Measurements from ENCODE around the gene WNT3A.
A peak's percentile ranks its signal among the peaks of the same experiment; 100 is the strongest.

Gene WNT3A

GRCh38 chr1:227998374-227999055, 8.3 kb upstream of the WNT3A start:
- no peak overlapping the region for H3K4me2 ChIP-seq (ENCODE audit: low read depth, low read length, poor library complexity, severe bottlenecking)

GRCh38 chr1:227999056-227999930, 7.5 kb upstream of the WNT3A start:
- Histone ChIP-seq H3K9me3 (ENCODE audit: insufficient read depth, low read depth, low read length) (peaks cover 11% of the 10 kb centered on the region; the same call in 1 of the 2 replicates), H3K27me3 (ENCODE audit: insufficient read depth, low read length, poor library complexity, severe bottlenecking) (no peaks in the 10 kb centered on the region), H3K9ac (ENCODE audit: low read depth, low read length, poor library complexity, severe bottlenecking) (no peak overlapping the region), H3F3A (ENCODE audit: low read depth) (no peaks in the 10 kb centered on the region), H3K4me2 (ENCODE audit: low read depth, low read length, poor library complexity, severe bottlenecking) (no peak overlapping the region), H3K36me3 (ENCODE audit: insufficient read depth, low read length) (no peaks in the 10 kb centered on the region), H2AFZ (ENCODE audit: low read length) (no peak overlapping the region), H3K4me1 (ENCODE audit: insufficient read depth, low read length, poor library complexity, severe bottlenecking) (no peaks in the 10 kb centered on the region), H3K9me2 (replicated peaks; ENCODE audit: low read depth, low read length) (no peaks in the 10 kb centered on the region), H3K79me2 (ENCODE audit: insufficient read depth, low read length) (no peaks in the 10 kb centered on the region), H3K4me3 (ENCODE audit: low read length, poor library complexity, severe bottlenecking) (no peak overlapping the region), H4K20me1 (ENCODE audit: insufficient read depth, low read length, poor library complexity, severe bottlenecking) (no peaks in the 10 kb centered on the region)
- TF ChIP-seq CTCF (conservative IDR thresholded peaks at IDR 0.05; ENCODE audit: low read length) (peak; percentile 91), EZH2phosphoT487 (IDR thresholded peaks at IDR 0.05; ENCODE audit: borderline replicate concordance) (no peak)

More at GRCh38 chr1:227998374-227999055, 8.3 kb upstream of the WNT3A start:
- no peak overlapping the region for H3K9ac ChIP-seq (ENCODE audit: low read depth, low read length, poor library complexity, severe bottlenecking)
- no peaks in the 10 kb centered on the region for H4K20me1 ChIP-seq (ENCODE audit: insufficient read depth, low read length, poor library complexity, severe bottlenecking)
- no peak overlapping the region for H3K4me3 ChIP-seq (ENCODE audit: low read length, poor library complexity, severe bottlenecking)
- no peaks in the 10 kb centered on the region for H3K9me2 ChIP-seq (replicated peaks; ENCODE audit: low read depth, low read length)
- H3K4me1 ChIP-seq (ENCODE audit: insufficient read depth, low read length, poor library complexity, severe bottlenecking): no peaks in the 10 kb centered on the region
- H3K9me3 ChIP-seq (ENCODE audit: insufficient read depth, low read depth, low read length): peaks cover 11% of the 10 kb centered on the region; the same call in 1 of the 2 replicates
- no peak overlapping the region for H2AFZ ChIP-seq (ENCODE audit: low read length)
- no peaks in the 10 kb centered on the region for H3K27me3 ChIP-seq (ENCODE audit: insufficient read depth, low read length, poor library complexity, severe bottlenecking)
- H3K79me2 ChIP-seq (ENCODE audit: insufficient read depth, low read length): no peaks in the 10 kb centered on the region
- H3F3A ChIP-seq (ENCODE audit: low read depth): no peaks in the 10 kb centered on the region
- no peaks in the 10 kb centered on the region for H3K36me3 ChIP-seq (ENCODE audit: insufficient read depth, low read length)
- TF ChIP-seq CTCF (conservative IDR thresholded peaks at IDR 0.05; ENCODE audit: low read length) (no peak), EZH2phosphoT487 (IDR thresholded peaks at IDR 0.05; ENCODE audit: borderline replicate concordance) (no peak)

GRCh38 chr1:228000416-228000815, 6.4 kb upstream of the WNT3A start:
- Histone ChIP-seq H3K9me2 (replicated peaks; ENCODE audit: low read depth, low read length) (no peaks in the 10 kb centered on the region), H3K79me2 (ENCODE audit: insufficient read depth, low read length) (no peaks in the 10 kb centered on the region), H3K36me3 (ENCODE audit: insufficient read depth, low read length) (no peaks in the 10 kb centered on the region), H4K20me1 (ENCODE audit: insufficient read depth, low read length, poor library complexity, severe bottlenecking) (no peaks in the 10 kb centered on the region), H3K4me3 (ENCODE audit: low read length, poor library complexity, severe bottlenecking) (no peak overlapping the region), H3K9me3 (ENCODE audit: insufficient read depth, low read depth, low read length) (peaks cover 11% of the 10 kb centered on the region; the same call in 1 of the 2 replicates), H3K4me1 (ENCODE audit: insufficient read depth, low read length, poor library complexity, severe bottlenecking) (no peaks in the 10 kb centered on the region), H3K9ac (ENCODE audit: low read depth, low read length, poor library complexity, severe bottlenecking) (no peak overlapping the region), H2AFZ (ENCODE audit: low read length) (no peak overlapping the region), H3K4me2 (ENCODE audit: low read depth, low read length, poor library complexity, severe bottlenecking) (no peak overlapping the region), H3F3A (ENCODE audit: low read depth) (no peaks in the 10 kb centered on the region), H3K27me3 (ENCODE audit: insufficient read depth, low read length, poor library complexity, severe bottlenecking) (no peaks in the 10 kb centered on the region)
- no peak for TF ChIP-seq EZH2phosphoT487 (IDR thresholded peaks at IDR 0.05; ENCODE audit: borderline replicate concordance)

All from Loucy (cell line).